Stimulated activated naive CD8-positive, alpha-beta T cell treated with anti-CD3 and anti-CD28 coated beads, Interleukin-15, amount 100 ng/mL, for 72 hours (primary cell): Measurements from ENCODE around the gene PICK1.

Source experiments
- ATAC-seq: fragments of 150-1000 bp; cut with Tn5 transposase; 2 replicates; pipeline ENCODE4 v1.10.0; 2021; ENCODE audit warnings: mild to moderate bottlenecking, moderate library complexity
- DNase-seq, 2 donors: peaks; one replicate each; pipeline ENCODE4 v3.0.0; 2021 to 2022
- H3K27ac Mint-ChIP-seq, 2 donors: one replicate each; pipeline ENCODE4 v1.8.0; 2022; ENCODE audit warnings: mild to moderate bottlenecking in 2 of 2, mixed read lengths in 2 of 2, moderate library complexity in 2 of 2
- H3K27me3 Mint-ChIP-seq: one replicate; pipeline ENCODE4 v1.8.0; 2022; ENCODE audit warnings: mixed read lengths
- H3K4me1 Mint-ChIP-seq: one replicate; pipeline ENCODE4 v1.8.0; 2022; ENCODE audit warnings: mild to moderate bottlenecking, mixed read lengths
- H3K4me3 Mint-ChIP-seq, 2 donors: one replicate each; pipeline ENCODE4 v1.8.0; 2022; ENCODE audit warnings: mild to moderate bottlenecking in 2 of 2, mixed read lengths in 2 of 2, moderate library complexity in 1 of 2
- H3K9me3 Mint-ChIP-seq, 2 donors: one replicate each; pipeline ENCODE4 v1.8.0; 2022; ENCODE audit warnings: mixed read lengths in 2 of 2

PICK1 gene

DNA sequence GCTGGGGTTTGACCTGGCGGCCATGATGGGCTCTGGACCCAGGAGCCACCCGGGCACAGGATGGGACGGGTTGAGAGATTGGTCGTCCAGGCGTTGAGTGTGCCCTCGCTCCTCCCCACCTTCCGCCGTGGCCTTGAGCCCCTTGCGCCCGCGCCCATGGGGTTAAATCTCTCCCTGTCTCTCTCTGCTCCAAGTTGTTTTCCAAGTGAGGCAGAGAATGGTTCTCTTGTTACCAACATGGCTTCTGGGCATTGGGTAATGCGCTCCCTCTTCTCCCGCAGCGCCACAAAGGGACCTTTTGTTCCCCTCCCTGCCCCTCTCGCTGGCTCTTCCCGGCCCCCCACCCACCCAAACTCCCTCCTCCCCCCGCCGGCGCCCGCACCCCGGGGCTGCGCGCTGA is 18.8 kb upstream of the PICK1 start:
- H3K4me1 Mint-ChIP-seq: no peaks in the 10 kb centered on the region
- H3K27me3 Mint-ChIP-seq: no peaks in the 10 kb centered on the region
- no peak overlapping the region for H3K27ac Mint-ChIP-seq
- H3K9me3 Mint-ChIP-seq: no peaks in the 10 kb centered on the region
- no peak overlapping the region for H3K4me3 Mint-ChIP-seq
- no peak for DNase-seq
- peak; percentile 34 for ATAC-seq

DNA sequence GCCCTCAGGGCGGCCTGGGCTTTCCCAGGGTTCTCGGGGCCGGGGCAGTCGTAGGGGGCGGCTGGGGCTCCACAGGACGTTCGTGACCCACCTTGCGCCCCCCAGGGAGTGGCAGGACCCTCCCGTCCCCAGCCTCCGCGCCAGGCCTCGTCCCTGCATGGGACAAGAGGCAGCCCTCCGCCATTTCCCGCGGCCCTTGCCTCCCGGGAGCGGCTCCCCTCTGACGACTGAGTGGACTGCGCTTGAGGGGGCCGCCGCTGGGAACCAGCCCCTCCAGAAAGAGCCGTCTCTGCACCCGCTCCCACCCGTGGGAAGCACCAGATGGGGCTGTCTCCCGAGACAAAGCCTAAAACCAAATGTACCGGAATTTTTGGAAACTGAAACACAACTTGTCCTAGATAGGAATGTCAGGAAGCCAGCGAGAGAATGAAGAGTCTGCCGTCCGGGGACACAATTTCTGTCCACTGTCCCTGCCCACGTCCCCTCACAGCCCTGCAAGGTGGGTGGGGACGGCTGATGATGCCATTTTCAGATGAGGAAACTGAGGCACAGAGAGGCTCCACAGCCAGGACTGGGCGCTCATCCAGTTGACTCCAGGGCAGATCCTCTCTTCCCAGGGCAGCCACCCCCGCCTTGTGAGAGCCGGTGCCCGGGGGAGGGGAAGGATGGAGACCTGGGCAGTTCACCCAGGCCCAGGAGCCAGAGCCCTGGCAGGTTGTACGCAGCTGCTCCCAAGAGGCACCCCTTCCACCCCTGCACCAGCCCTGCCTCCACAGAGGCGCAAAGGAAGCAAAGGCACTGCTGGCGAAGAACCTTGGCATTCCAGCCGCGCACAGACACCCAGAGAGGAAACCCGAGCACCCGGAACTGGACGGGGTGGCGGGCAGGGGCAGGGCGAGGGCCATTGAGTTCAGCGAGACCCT is 18.1 kb upstream of the PICK1 start:
- Mint-ChIP-seq H3K9me3 (no peaks in the 10 kb centered on the region), H3K4me1 (no peaks in the 10 kb centered on the region), H3K27me3 (no peaks in the 10 kb centered on the region), H3K4me3 (no peak overlapping the region), H3K27ac (no peak overlapping the region)
- no peak for DNase-seq
- no peak for ATAC-seq

DNA sequence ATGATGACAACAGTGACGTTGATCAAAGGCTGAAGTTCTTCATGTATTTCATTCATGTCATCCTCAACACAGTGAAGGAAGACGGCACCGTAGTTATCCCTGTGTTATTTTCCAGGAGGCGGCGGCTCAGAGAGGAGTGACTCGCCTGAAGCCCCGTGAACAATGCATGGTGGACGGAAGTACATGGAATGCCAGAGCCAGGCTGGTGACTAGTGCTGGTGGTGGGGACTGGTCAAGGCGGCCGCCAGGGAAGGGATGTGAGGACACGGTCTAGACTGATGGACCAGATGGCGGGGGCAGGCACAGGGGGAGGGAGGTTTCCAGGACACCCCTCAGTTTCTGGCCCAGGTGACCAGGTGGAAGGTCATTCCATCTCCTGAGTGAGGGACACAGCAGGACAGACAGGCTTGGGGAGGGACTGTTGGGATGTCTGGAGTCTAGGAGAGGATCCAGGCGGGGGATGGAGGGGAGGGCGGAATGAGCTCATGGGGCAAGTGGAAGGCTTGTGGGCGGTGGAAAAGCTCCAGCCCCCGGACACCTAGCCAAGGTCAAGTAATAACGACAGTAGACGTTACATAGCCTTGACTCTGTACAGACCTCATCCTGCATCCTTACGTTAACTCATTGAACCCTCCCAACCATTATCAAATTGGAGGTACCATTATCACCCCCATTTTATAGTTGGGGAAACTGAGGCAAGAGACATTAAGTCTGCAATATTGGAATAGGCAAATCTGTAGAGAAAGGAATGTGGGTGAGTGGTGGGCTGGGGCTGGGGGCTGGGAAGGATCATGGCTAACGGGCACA is 16.0 kb upstream of the PICK1 start:
- H3K27me3 Mint-ChIP-seq: peaks cover 6% of the 10 kb centered on the region
- H3K4me3 Mint-ChIP-seq: no peak overlapping the region
- H3K9me3 Mint-ChIP-seq: no peaks in the 10 kb centered on the region
- ATAC-seq (no peak), DNase-seq (no peak)
- peak overlapping the region in 1 of 2 donors; percentile 54 for H3K27ac Mint-ChIP-seq
- H3K4me1 Mint-ChIP-seq: no peaks in the 10 kb centered on the region

GRCh38 chr22:38041760-38042487 is 15.3 kb upstream of the PICK1 start:
- ATAC-seq: no peak
- Mint-ChIP-seq H3K4me1 (no peaks in the 10 kb centered on the region), H3K27ac (no peak overlapping the region), H3K4me3 (no peak overlapping the region), H3K9me3 (no peaks in the 10 kb centered on the region), H3K27me3 (peaks cover 7% of the 10 kb centered on the region)
- DNase-seq: no peak

DNA sequence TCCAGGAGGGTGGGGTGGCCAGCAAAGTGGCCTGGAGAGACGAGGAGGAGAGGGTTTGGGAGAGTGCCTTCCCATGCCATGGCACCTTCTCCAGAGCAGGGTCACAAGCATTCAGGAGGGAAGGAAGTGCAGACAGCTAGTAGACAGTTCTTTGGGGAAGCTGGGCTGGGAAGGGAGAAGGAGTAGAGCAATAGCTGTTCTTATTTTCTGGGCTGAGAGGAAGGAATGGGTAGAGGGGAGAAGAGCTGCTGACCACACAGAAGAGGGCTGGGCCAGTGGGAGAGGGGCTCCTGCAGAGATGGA is 14.8 kb upstream of the PICK1 start:
- H3K27me3 Mint-ChIP-seq: peaks cover 7% of the 10 kb centered on the region

GRCh38 chr22:38043151-38044039 is 13.8 kb upstream of the PICK1 start:
- H3K27me3 Mint-ChIP-seq: peaks cover 7% of the 10 kb centered on the region
- no peaks in the 10 kb centered on the region for H3K9me3 Mint-ChIP-seq
- H3K27ac Mint-ChIP-seq: no peak overlapping the region
- H3K4me1 Mint-ChIP-seq: no peaks in the 10 kb centered on the region
- DNase-seq: no peak
- no peak overlapping the region for H3K4me3 Mint-ChIP-seq
- no peak for ATAC-seq

More for the DNA sequence above, 14.8 kb upstream of the PICK1 start:
- H3K27ac Mint-ChIP-seq: no peak overlapping the region
- ATAC-seq: no peak
- H3K4me1 Mint-ChIP-seq: no peaks in the 10 kb centered on the region
- no peak overlapping the region for H3K4me3 Mint-ChIP-seq
- H3K9me3 Mint-ChIP-seq: no peaks in the 10 kb centered on the region
- DNase-seq: no peak

DNA sequence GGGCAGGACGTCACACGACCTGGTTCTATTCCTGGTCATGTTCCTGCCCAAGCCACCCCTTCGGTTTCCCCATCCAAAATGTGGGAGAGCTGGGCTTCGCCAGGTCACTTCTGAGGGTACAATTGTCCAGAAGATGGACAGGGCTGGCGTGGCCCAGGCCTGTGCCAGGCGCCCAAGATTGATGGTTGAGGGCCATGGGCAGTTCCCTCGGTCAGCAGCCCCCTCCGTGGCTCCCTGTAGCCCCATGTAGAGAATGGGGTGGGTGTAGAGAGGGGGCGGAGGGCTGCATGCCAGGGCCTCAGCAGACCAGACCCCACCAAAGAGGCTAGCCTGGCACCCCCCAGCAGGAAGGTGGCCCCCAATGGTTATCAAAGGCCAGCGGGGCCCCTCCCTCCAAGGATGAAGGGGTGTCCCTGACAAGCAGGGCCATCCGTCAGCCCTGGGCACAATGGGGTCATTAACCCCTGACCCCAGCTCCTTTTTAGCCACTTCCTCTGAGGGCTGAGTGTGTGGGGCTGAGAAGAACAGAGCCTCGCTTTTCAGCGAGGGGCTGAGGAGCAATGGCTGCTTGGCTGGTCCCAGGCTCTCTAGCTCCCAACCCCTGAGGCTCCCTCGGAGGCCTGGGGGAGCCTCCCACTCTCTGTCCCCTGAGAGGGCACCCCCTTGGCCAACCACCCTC is 11.0 kb upstream of the PICK1 start:
- DNase-seq (no peak), ATAC-seq (no peak)
- no peaks in the 10 kb centered on the region for H3K9me3 Mint-ChIP-seq
- H3K27me3 Mint-ChIP-seq: peaks cover 7% of the 10 kb centered on the region
- H3K4me3 Mint-ChIP-seq: no peak overlapping the region
- H3K27ac Mint-ChIP-seq: peak overlapping the region in 1 of 2 donors; percentile 67
- no peaks in the 10 kb centered on the region for H3K4me1 Mint-ChIP-seq

GRCh38 chr22:38049812-38050619 is 7.2 kb upstream of the PICK1 start:
- Mint-ChIP-seq H3K27me3 (peaks cover 7% of the 10 kb centered on the region), H3K4me1 (peaks cover 6% of the 10 kb centered on the region), H3K4me3 (no peak overlapping the region), H3K9me3 (no peaks in the 10 kb centered on the region), H3K27ac (no peak overlapping the region)
- DNase-seq (no peak), ATAC-seq (no peak)

GRCh38 chr22:38050720-38051119 is 6.5 kb upstream of the PICK1 start:
- Mint-ChIP-seq H3K27me3 (peaks cover 6% of the 10 kb centered on the region), H3K4me3 (no peak overlapping the region), H3K9me3 (no peaks in the 10 kb centered on the region), H3K4me1 (peaks cover 6% of the 10 kb centered on the region), H3K27ac (no peak overlapping the region)
- DNase-seq: no peak
- ATAC-seq: no peak

GRCh38 chr22:38051261-38051660 is 5.9 kb upstream of the PICK1 start:
- Mint-ChIP-seq H3K4me3 (no peak overlapping the region), H3K27me3 (peaks cover under 1% of the 10 kb centered on the region), H3K9me3 (no peaks in the 10 kb centered on the region), H3K4me1 (peaks cover 8% of the 10 kb centered on the region), H3K27ac (no peak overlapping the region)
- no peak for DNase-seq
- no peak for ATAC-seq

GRCh38 chr22:38051900-38052862 is 5.0 kb upstream of the PICK1 start:
- Mint-ChIP-seq H3K27me3 (no peaks in the 10 kb centered on the region), H3K4me3 (no peak overlapping the region), H3K9me3 (no peaks in the 10 kb centered on the region), H3K27ac (no peak overlapping the region), H3K4me1 (peaks cover 17% of the 10 kb centered on the region)
- DNase-seq (peak; percentile 77 to 81), ATAC-seq (peak; percentile 82)

DNA sequence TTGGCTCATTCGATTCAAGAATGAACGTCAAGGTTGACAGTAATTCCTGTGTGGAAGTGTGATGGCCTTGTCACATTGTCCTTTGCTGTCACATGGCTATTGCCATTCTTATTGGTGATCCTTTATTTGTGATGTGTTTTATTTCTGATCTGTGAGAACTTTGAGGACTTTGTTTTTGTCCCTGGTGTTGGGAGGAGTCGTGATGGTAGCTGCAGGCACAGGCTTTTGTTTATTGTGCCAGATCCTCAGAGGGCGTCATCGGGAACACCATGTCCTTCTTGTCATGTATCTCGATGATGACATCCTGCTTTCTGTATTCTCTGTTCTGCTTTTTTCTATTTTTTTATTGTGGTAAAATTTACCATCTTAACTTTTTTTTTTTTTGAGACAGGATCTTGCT is 5.6 kb downstream of the PICK1 start:
- Mint-ChIP-seq H3K9me3 (no peaks in the 10 kb centered on the region), H3K4me3 (no peak overlapping the region), H3K4me1 (peaks cover 7% of the 10 kb centered on the region), H3K27me3 (no peaks in the 10 kb centered on the region), H3K27ac (no peak overlapping the region)
- ATAC-seq (no peak), DNase-seq (no peak)

DNA sequence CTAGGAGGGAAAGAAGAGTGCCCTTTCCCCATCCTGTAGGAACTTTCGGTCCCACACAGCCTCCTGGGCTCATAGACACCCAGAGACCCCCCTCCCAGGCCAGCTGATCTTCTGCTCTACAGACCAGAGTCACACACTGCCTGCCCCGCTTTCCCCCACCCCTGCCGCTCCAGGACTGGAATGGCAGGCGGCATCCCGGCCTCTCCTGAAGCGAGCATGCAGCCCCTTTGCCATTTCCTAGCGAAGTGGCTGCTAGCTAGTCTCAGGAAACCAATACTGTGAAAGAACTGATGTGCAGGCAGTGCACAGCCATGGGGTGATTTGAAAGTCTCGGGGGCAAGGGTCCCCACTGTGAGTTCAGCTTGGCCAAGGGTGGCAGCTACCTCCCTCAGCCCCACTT is 8.3 kb downstream of the PICK1 start:
- no peaks in the 10 kb centered on the region for H3K9me3 Mint-ChIP-seq
- H3K27ac Mint-ChIP-seq: no peak overlapping the region

More for the DNA sequence above, 8.3 kb downstream of the PICK1 start:
- Mint-ChIP-seq H3K4me3 (no peak overlapping the region), H3K4me1 (no peaks in the 10 kb centered on the region), H3K27me3 (no peaks in the 10 kb centered on the region)
- DNase-seq (no peak), ATAC-seq (no peak)
